GM19240 (cell line): ENCODE results near the gene MYH15.
"Not testable (repeated sequence)": the region's sequence is repeated elsewhere in the genome, so short reads cannot be mapped to it uniquely, and the experiment has no call there.

Source experiments
- DNase-seq: peaks from one replicate; pipeline ENCODE4 v3.0.0; 2011; ENCODE audit warnings: low spot score; ENCODE audit not compliant: insufficient read length

Gene MYH15

GRCh38 chr3:108391917-108392593 is 118.3 kb downstream of the MYH15 start:
- DNase-seq = no peak

- no peak for DNase-seq
Observed at GRCh38 chr3:108389372-108389771, 121.0 kb downstream of the MYH15 start.

GRCh38 chr3:108388136-108389132 is 122.0 kb downstream of the MYH15 start:
- no peak for DNase-seq

- no peak for DNase-seq
Observed at GRCh38 chr3:108387063-108387462, 123.3 kb downstream of the MYH15 start.

- no peak for DNase-seq
Observed at GRCh38 chr3:108383306-108383705, 127.1 kb downstream of the MYH15 start.

- DNase-seq = no peak
Observed at GRCh38 chr3:108381529-108382140, 128.8 kb downstream of the MYH15 start.

GRCh38 chr3:108380128-108380795 is 130.1 kb downstream of the MYH15 start:
- no peak for DNase-seq

- DNase-seq = not testable (repeated sequence)
Observed at GRCh38 chr3:108378952-108379342, 131.4 kb downstream of the MYH15 start.

- DNase-seq = no peak
Observed at GRCh38 chr3:108378153-108378951, 132.0 kb downstream of the MYH15 start.

- no peak for DNase-seq
Observed at GRCh38 chr3:108377384-108377783, 133.0 kb downstream of the MYH15 start.

- no peak for DNase-seq
Observed at GRCh38 chr3:108376026-108376425, 134.4 kb downstream of the MYH15 start.

GRCh38 chr3:108359011-108359410 is 151.4 kb downstream of the MYH15 start:
- DNase-seq = no peak

- DNase-seq = no peak
Observed at GRCh38 chr3:108357042-108357441, 153.4 kb downstream of the MYH15 start.

- DNase-seq = no peak
Observed at GRCh38 chr3:108354562-108354961, 155.8 kb downstream of the MYH15 start.

- DNase-seq = no peak
Observed at GRCh38 chr3:108352176-108352575, 158.2 kb downstream of the MYH15 start.

- no peak for DNase-seq
Observed at GRCh38 chr3:108346301-108347227, 163.8 kb downstream of the MYH15 start.

- no peak for DNase-seq
Observed at GRCh38 chr3:108345492-108346205, 164.7 kb downstream of the MYH15 start.

- no peak for DNase-seq
Observed at GRCh38 chr3:108343491-108343890, 166.9 kb downstream of the MYH15 start.
